ENCODE results near the gene IQGAP2.

- TF ChIP-seq GATA2 (IDR thresholded peaks at IDR 0.05; ENCODE audit: low read depth, low read length) = no peak
- no peak for TF ChIP-seq GATA3 (IDR thresholded peaks at IDR 0.05; ENCODE audit: low read depth, low read length)
These were observed 320.8 kb downstream of the IQGAP2 start for GRCh38 chr5:76723906-76724305.

Measured in SH-SY5Y (cell line).